ENCODE data around the gene FKBP3.

- TF ChIP-seq EZH2 (IDR thresholded peaks at IDR 0.05; ENCODE audit: low read depth, unreplicated experiment) (no peak), REST (IDR thresholded peaks at IDR 0.05; ENCODE audit: unreplicated experiment) (no peak), CTCF (conservative IDR thresholded peaks at IDR 0.05; ENCODE audit: low read depth in 2 of 2) (no peak), POLR2AphosphoS5 (IDR thresholded peaks at IDR 0.05; ENCODE audit: low read depth) (no peak), JUNB (IDR thresholded peaks at IDR 0.05; ENCODE audit: unreplicated experiment) (no peak), ZNF462 (CRISPR knock-in tag; IDR thresholded peaks at IDR 0.05) (no peak), CREB1 (CRISPR knock-in tag; IDR thresholded peaks at IDR 0.05; ENCODE audit: low read depth) (no peak), ETS1 (IDR thresholded peaks at IDR 0.05) (no peak), ZNF331 (CRISPR knock-in tag; IDR thresholded peaks at IDR 0.05; ENCODE audit: low read depth) (no peak), ZNF114 (CRISPR knock-in tag; IDR thresholded peaks at IDR 0.05) (no peak), EZH2phosphoT487 (IDR thresholded peaks at IDR 0.05; ENCODE audit: unreplicated experiment) (no peak), NANOG (IDR thresholded peaks at IDR 0.05; ENCODE audit: borderline replicate concordance) (no peak), STAT1 (IDR thresholded peaks at IDR 0.05; ENCODE audit: unreplicated experiment) (no peak)
These were observed 10.4 kb upstream of the FKBP3 start for GRCh38 chr14:45144658-45145057.
